ENCODE results near the gene RAPGEF4. TPM values are rescaled to one million over a fixed set of nuclear protein-coding genes. Genes with fewer than 3 reads are reported as not detected.
A peak's percentile ranks its signal among the peaks of the same experiment; 100 is the strongest.

RAPGEF4 gene
- total and polyA plus RNA-seq, 2 of the 13 experiments (the other 11 are each of a cell fraction or from before 2014, with no cell fraction given): 0.78 to 0.91 TPM

GRCh38 chr2:173048897-173049661 is 313.4 kb downstream of the RAPGEF4 start (continued):
- no peak for TF ChIP-seq ZBED4 (CRISPR knock-in tag; IDR thresholded peaks at IDR 0.05; ENCODE audit: borderline replicate concordance)
- TF ChIP-seq PBX2 (CRISPR knock-in tag; IDR thresholded peaks at IDR 0.05): no peak
- no peak for TF ChIP-seq BCLAF1 (IDR thresholded peaks at IDR 0.05)
- TF ChIP-seq ATF4 (CRISPR knock-in tag; IDR thresholded peaks at IDR 0.05): peak in 1 of 2 experiments; percentile 82; a peak in 2 of 4 replicates
- TF ChIP-seq ZFP36L2 (CRISPR knock-in tag; IDR thresholded peaks at IDR 0.05): no peak
- no peak for TF ChIP-seq HDAC1 (CRISPR knock-in tag; IDR thresholded peaks at IDR 0.05)
- TF ChIP-seq ZNF205 (CRISPR knock-in tag; IDR thresholded peaks at IDR 0.05): no peak; the same call in 1 of the 2 replicates
- no peak for TF ChIP-seq GLI4 (CRISPR knock-in tag; IDR thresholded peaks at IDR 0.05; ENCODE audit: borderline replicate concordance)
- TF ChIP-seq ZNF331 (CRISPR knock-in tag; IDR thresholded peaks at IDR 0.05): 0 out of 2 replicates have a peak, but pooled peaks have one; percentile 30
- no peak for TF ChIP-seq RAD21 (CRISPR knock-in tag; IDR thresholded peaks at IDR 0.05)
- no peak for TF ChIP-seq STAT5B (CRISPR knock-in tag; IDR thresholded peaks at IDR 0.05)
- TF ChIP-seq MAX (IDR thresholded peaks at IDR 0.05): no peak
- TF ChIP-seq ZNF512 (CRISPR knock-in tag; IDR thresholded peaks at IDR 0.05): no peak
- TF ChIP-seq ZNF569 (CRISPR knock-in tag; IDR thresholded peaks at IDR 0.05; ENCODE audit: borderline replicate concordance): no peak
- no peak for TF ChIP-seq GFI1 (CRISPR knock-in tag; IDR thresholded peaks at IDR 0.05; ENCODE audit: borderline replicate concordance)
- no peak for TF ChIP-seq ZBTB8A (CRISPR knock-in tag; IDR thresholded peaks at IDR 0.05; ENCODE audit: borderline replicate concordance, low read depth)

Data from HepG2 (cell line).